Colonic mucosa (tissue), 4 donors: Measurements from ENCODE around the gene FBXL7. TPM values are rescaled to one million over a fixed set of nuclear protein-coding genes. Genes with fewer than 3 reads are reported as not detected.

Experiments
- DNase-seq: peaks from one replicate; pipeline ENCODE4 v3.0.0-alpha.2; 2020
- H3K27ac ChIP-seq: fragments of 200-600 bp; one replicate; pipeline ENCODE4 v1.8.0; 2021
- H3K27me3 ChIP-seq: fragments of 200-600 bp; one replicate; pipeline ENCODE4 v1.8.0; 2021
- H3K36me3 ChIP-seq: fragments of 200-600 bp; one replicate; pipeline ENCODE4 v1.8.0; 2021
- H3K4me1 ChIP-seq: fragments of 200-600 bp; one replicate; pipeline ENCODE4 v1.8.0; 2021; ENCODE audit warnings: mild to moderate bottlenecking
- H3K4me3 ChIP-seq: fragments of 200-600 bp; one replicate; pipeline ENCODE4 v1.8.0; 2021
- H3K9ac ChIP-seq, 2 donors: one replicate each; pipeline ENCODE4 v1.7.0; 2013; ENCODE audit warnings: control low read depth in 2 of 2, low read depth in 2 of 2, low read length in 2 of 2
- H3K9me3 ChIP-seq: fragments of 200-600 bp; one replicate; pipeline ENCODE4 v1.8.0; 2021
- intact Hi-C: fragments of 100-400 bp; cut with DNase I; formaldehyde crosslinking; loops from one replicate; pipeline ENCODE4 v1.14.1; 2022
- total RNA-seq, 2 donors: library from RNA; stranded (reverse); fragmentation: NEBNext Ultra II Directional in 1 of 2; extraction: Animal tissue kit (Norgen Biotek cat#: 25700) in 1 of 2; gene quantifications; one replicate each; pipeline ENCODE4 v1.2.1, GENCODE V29; 2021
- TF ChIP-seq, protein P1 (sequence below): fragments of 200-600 bp; IDR thresholded peaks from one replicate; pipeline ENCODE4 v1.8.0; 2022; ENCODE audit warnings: antibody characterized with exemption, mild to moderate bottlenecking
- donor health status: healthy.
- donor health status: DM: no; HTN: no; CAD: no.
- donor health status: DM: no; HTN: no; CAD: no.

Gene FBXL7
- total RNA-seq, 2 donors from 2014 or later = 1.6 to 3.0 TPM

DNA sequence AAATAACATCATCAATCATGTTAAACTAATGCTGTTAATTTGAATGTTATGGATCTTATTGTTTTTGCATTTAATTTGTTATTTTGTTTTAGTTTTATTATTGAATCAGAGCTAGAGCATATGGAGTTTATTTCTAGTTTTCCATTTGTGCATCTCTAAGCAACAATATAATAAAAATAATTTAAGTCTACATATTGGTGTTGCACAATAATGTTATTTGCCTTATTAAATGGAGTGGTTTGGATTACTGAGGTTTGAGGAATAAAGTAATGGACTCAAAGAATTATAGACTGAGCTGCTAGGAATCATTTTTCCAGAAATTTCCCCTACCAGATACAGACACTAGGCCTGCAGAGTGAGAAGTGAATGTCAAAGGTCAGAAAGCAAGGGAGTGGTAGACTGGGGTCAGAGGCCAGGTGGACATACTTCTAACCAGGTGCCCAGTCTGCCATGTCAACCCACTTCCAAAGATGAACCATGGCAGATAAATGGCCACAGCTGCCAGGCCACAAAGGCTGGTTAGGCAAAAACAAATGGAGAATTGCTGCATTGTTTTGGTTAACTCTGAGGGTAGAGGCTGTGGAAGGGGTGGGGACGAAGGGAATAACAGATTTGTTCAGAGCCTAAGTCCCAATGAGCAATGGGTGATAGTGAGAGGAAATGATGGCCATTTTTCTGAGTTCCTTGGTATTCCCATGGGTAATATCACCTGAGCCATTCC is 113.1 kb downstream of the FBXL7 start:
- Histone ChIP-seq H3K9ac (no peak overlapping the region), H3K27ac (no peak overlapping the region), H3K36me3 (no peaks in the 10 kb centered on the region), H3K9me3 (no peaks in the 10 kb centered on the region), H3K4me1 (no peaks in the 10 kb centered on the region), H3K4me3 (no peak overlapping the region), H3K27me3 (no peaks in the 10 kb centered on the region)
- intact Hi-C loops = no loop called here
- TF ChIP-seq, protein P1, sequence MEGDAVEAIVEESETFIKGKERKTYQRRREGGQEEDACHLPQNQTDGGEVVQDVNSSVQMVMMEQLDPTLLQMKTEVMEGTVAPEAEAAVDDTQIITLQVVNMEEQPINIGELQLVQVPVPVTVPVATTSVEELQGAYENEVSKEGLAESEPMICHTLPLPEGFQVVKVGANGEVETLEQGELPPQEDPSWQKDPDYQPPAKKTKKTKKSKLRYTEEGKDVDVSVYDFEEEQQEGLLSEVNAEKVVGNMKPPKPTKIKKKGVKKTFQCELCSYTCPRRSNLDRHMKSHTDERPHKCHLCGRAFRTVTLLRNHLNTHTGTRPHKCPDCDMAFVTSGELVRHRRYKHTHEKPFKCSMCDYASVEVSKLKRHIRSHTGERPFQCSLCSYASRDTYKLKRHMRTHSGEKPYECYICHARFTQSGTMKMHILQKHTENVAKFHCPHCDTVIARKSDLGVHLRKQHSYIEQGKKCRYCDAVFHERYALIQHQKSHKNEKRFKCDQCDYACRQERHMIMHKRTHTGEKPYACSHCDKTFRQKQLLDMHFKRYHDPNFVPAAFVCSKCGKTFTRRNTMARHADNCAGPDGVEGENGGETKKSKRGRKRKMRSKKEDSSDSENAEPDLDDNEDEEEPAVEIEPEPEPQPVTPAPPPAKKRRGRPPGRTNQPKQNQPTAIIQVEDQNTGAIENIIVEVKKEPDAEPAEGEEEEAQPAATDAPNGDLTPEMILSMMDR = no peak
- no peak for DNase-seq

DNA sequence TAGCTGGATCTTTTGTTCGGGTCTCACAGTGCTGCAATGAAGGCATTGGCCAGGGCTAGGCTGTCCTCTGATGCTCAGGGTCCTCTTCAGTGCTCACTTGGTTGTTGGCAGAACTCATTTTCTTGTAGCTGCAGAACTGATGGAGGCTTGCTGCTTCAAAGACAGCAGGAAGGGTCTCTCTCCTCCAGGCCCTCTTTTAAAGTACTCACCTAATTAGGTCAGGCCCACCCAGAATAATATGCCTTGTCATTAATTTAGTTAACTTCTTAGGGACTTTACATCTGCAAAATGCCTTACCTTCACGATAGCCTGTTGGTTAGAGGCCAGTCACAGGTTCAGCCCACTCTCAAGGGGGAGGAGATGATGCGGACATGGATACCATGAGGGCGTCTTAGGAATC is 114.7 kb downstream of the FBXL7 start:
- TF ChIP-seq, protein P1 = no peak
- Histone ChIP-seq H3K27me3 (no peaks in the 10 kb centered on the region), H3K4me1 (no peaks in the 10 kb centered on the region), H3K36me3 (no peaks in the 10 kb centered on the region), H3K9me3 (no peaks in the 10 kb centered on the region), H3K4me3 (no peak overlapping the region), H3K9ac (no peak overlapping the region), H3K27ac (no peak overlapping the region)
- intact Hi-C loops = no loop called here
- no peak for DNase-seq

DNA sequence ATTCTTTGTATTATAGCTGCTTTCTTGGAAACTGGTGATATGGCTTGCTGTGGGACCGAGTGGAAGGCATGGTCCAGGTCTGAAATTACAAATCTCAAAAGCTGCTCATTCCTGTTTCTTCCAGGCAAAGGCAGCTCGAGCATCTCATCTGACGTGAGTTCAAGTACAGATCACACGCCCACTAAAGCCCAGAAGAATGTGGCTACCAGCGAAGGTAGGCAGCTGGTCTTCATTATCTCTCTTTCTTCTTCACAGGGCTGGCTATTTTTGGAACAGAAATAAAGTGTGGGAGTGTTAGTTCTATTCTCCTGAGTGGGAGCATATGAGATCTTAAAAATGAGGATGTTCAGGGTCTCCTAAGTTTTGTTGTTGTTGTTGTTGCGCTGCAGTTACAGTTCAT is 115.9 kb downstream of the FBXL7 start:
- no peaks in the 10 kb centered on the region for H3K36me3 ChIP-seq
- H3K4me1 ChIP-seq = no peaks in the 10 kb centered on the region
- H3K27ac ChIP-seq = no peak overlapping the region
- TF ChIP-seq, protein P1 = no peak
- H3K9me3 ChIP-seq = no peaks in the 10 kb centered on the region
- intact Hi-C loops = no loop called here
- H3K9ac ChIP-seq = no peak overlapping the region
- no peak for DNase-seq
- H3K27me3 ChIP-seq = no peaks in the 10 kb centered on the region
- H3K4me3 ChIP-seq = no peak overlapping the region

DNA sequence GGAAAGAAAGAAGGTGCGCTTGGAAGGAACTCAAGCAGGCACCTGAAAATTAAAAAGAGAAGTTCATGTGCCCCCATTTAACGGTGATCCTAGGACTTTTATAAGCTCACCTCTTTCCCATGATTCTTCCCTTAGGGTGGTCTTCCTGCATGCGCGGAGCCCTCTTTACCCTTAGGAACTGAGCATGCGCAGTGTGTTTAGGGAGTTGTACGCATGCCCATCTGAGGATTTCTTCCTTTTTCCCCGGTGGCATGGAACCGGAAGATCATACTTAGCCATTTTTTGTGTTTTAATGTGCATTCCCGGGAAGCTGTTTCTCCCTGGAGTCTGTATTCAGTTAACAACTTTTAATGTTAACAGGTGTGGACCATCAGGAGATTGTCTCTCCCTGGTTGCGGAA is 119.0 kb downstream of the FBXL7 start:
- no peak for DNase-seq

DNA sequence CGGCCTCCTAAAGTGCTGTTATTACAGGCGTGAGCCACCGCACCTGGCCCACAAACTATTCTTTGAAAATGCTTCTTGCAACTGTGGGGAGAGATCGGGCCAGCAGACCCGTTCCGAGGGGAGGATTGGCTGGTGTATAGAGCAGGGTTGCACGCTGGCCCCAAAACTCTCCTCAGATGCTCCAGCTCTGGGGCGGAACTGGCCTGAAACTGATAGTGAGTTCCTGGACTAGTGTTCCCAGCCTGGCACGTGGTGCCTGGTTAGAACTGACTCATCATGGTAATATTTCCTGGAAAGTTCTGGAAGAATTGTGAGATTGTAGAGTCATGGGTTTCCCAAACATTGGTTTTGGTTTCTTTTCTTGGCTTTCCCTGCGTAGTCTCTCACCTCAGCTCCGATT is 120.5 kb downstream of the FBXL7 start:
- Histone ChIP-seq H3K27ac (no peak overlapping the region), H3K9ac (no peak overlapping the region), H3K27me3 (no peaks in the 10 kb centered on the region), H3K4me3 (no peak overlapping the region), H3K4me1 (no peaks in the 10 kb centered on the region), H3K9me3 (no peaks in the 10 kb centered on the region), H3K36me3 (no peaks in the 10 kb centered on the region)
- intact Hi-C loops = no loop called here
- DNase-seq = no peak
- TF ChIP-seq, protein P1 = no peak

More for the DNA sequence above, 119.0 kb downstream of the FBXL7 start:
- Histone ChIP-seq H3K36me3 (no peaks in the 10 kb centered on the region), H3K9me3 (no peaks in the 10 kb centered on the region), H3K27ac (no peak overlapping the region), H3K27me3 (no peaks in the 10 kb centered on the region), H3K4me1 (no peaks in the 10 kb centered on the region), H3K4me3 (no peak overlapping the region), H3K9ac (no peak overlapping the region)
- intact Hi-C loops = no loop called here
- TF ChIP-seq, protein P1 = no peak
